HS-5 (cell line): ENCODE data around the gene EFCAB8.

Experiments used
- DNase-seq: peaks from one replicate; pipeline ENCODE4 v3.0.0-alpha.2; 2012; ENCODE audit warnings: low read depth

Gene EFCAB8

GRCh38 chr20:32858701-32859372 lies at the start of gene EFCAB8:
TSS of gene EFCAB8 (plus strand) at chr20:32858923. CDS start at chr20:32863793, 4,870 bp downstream.
- DNase-seq: no peak

GRCh38 chr20:32809907-32810306 lies 48.8 kb upstream of the EFCAB8 start:
- DNase-seq: no peak

GRCh38 chr20:32810941-32811340 lies 47.8 kb upstream of the EFCAB8 start:
- DNase-seq: no peak

- DNase-seq: no peak
Observed at GRCh38 chr20:32811886-32812285, 46.8 kb upstream of the EFCAB8 start.

GRCh38 chr20:32819992-32820697 lies 38.6 kb upstream of the EFCAB8 start:
- no peak for DNase-seq

- no peak for DNase-seq
Observed at GRCh38 chr20:32820698-32821377, 37.9 kb upstream of the EFCAB8 start.

GRCh38 chr20:32822225-32822624 lies 36.5 kb upstream of the EFCAB8 start:
- DNase-seq: no peak

GRCh38 chr20:32823078-32823477 lies 35.6 kb upstream of the EFCAB8 start:
- peak; percentile 74 for DNase-seq

GRCh38 chr20:32823737-32824588 lies 34.8 kb upstream of the EFCAB8 start:
- no peak for DNase-seq

- no peak for DNase-seq
Observed at GRCh38 chr20:32828029-32828680, 30.6 kb upstream of the EFCAB8 start.

- DNase-seq: no peak
Observed at GRCh38 chr20:32829311-32830005, 29.3 kb upstream of the EFCAB8 start.

- DNase-seq: no peak
Observed at GRCh38 chr20:32830437-32830836, 28.3 kb upstream of the EFCAB8 start.

GRCh38 chr20:32831982-32832381 lies 26.7 kb upstream of the EFCAB8 start:
- no peak for DNase-seq

GRCh38 chr20:32832664-32833063 lies 26.1 kb upstream of the EFCAB8 start:
- no peak for DNase-seq

GRCh38 chr20:32834972-32835371 lies 23.8 kb upstream of the EFCAB8 start:
- no peak for DNase-seq

GRCh38 chr20:32837157-32837556 lies 21.6 kb upstream of the EFCAB8 start:
- no peak for DNase-seq

GRCh38 chr20:32839227-32839981 lies 19.3 kb upstream of the EFCAB8 start:
- no peak for DNase-seq

GRCh38 chr20:32839982-32840285 lies 18.8 kb upstream of the EFCAB8 start:
- no peak for DNase-seq

- no peak for DNase-seq
Observed at GRCh38 chr20:32841174-32841573, 17.5 kb upstream of the EFCAB8 start.

- DNase-seq: no peak
Observed at GRCh38 chr20:32841632-32842031, 17.1 kb upstream of the EFCAB8 start.
